Stimulated activated CD8-positive, alpha-beta memory T cell treated with anti-CD3 and anti-CD28 coated beads, Interleukin-7, amount 100 ng/mL, for 48 hours (primary cell): ENCODE measurements around the gene TAOK3.
"Not testable (repeated sequence)": the region's sequence is repeated elsewhere in the genome, so short reads cannot be mapped to it uniquely, and the experiment has no call there.

Experiments
- DNase-seq, 2 donors: peaks; one replicate each; pipeline ENCODE4 v3.0.0-alpha.2; 2020; ENCODE audit warnings: low read depth in 1 of 2; ENCODE audit errors: extremely low read depth in 1 of 2

The TAOK3 gene

DNA sequence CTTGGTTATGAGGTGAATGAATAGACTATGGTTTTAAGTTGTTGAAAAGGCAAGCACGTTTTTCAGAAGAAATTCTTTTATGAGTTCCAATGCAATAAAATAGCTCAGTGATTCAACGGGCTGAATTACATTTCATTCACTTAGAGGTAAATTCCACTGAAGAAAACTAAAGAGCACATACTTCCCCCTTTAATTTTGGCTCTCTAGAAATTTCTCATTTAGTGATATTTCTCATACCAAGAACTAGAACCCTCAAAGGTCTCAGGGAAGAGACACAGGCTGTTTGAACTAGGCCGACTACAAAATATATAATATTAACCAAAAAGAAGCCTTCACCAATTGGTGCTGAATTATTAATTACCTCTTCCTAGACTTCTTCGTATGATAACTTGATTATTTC lies 68.6 kb downstream of the TAOK3 start:
- DNase-seq: no peak

- DNase-seq: no peak
These were observed 70.7 kb downstream of the TAOK3 start for GRCh38 chr12:118302053-118302452.

DNA sequence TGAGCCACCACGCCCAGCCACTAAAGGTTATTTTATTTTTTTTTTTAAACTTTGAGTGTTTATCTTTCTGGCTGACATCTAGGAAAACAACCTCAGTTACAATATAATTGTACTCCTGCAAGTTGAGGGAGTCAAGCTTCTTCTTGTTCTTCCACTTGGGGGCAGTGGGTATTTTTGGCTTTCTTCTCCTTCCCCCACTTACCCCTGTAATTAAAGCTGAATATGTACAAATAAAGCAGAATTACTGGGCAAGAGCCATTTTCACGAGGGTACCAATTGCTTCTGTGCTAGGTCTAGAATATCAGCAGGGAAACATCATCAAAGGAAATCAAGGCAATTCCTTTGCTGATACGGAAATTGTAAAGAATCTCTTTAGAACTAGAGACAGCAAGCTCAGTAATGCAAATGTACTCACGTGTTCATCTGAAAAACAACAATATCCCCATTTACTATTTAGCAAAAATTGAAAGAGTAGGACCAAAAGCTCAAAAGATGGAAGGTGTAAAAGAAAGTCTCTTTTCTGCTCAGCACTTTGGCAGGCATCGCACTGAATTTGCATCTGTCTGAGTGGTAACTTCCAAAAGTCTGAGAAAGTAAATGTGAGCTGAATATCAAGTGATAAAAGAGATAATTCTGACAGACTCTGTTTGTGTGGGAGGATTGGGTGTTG lies 72.8 kb downstream of the TAOK3 start:
- no peak for DNase-seq

DNA sequence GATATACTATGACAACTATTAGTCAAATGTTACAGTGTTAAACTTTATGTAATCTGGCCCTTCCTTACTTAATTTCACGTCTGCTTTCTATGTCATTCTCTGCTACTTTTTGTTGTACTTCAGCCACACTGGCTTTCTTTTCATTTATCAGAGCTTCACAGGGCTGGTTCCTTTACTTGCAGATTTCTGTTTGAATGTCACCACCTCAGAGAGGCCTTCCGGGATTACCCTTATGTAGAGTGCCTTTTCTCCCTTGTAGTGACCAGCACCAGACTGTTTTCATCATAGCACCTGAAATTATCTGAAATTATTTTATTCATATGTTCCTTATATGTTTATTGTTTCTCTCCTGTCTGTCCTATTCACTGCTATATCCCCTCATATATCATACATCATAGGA lies 75.4 kb downstream of the TAOK3 start:
- no peak for DNase-seq

- DNase-seq: no peak
These were observed 79.9 kb downstream of the TAOK3 start for GRCh38 chr12:118292836-118293235.

GRCh38 chr12:118290130-118290529 lies 82.6 kb downstream of the TAOK3 start:
- DNase-seq: no peak

- no peak for DNase-seq
These were observed 84.5 kb downstream of the TAOK3 start for GRCh38 chr12:118288174-118288573.

- no peak for DNase-seq
These were observed 85.0 kb downstream of the TAOK3 start for GRCh38 chr12:118287728-118288127.

GRCh38 chr12:118282767-118283166 lies 89.9 kb downstream of the TAOK3 start:
- DNase-seq: no peak

GRCh38 chr12:118278288-118278687 lies 94.4 kb downstream of the TAOK3 start:
- not testable (repeated sequence) for DNase-seq

- no peak for DNase-seq
These were observed 98.6 kb downstream of the TAOK3 start for GRCh38 chr12:118274066-118274465.

- DNase-seq: no peak
These were observed 100.8 kb downstream of the TAOK3 start for GRCh38 chr12:118271770-118272417.

GRCh38 chr12:118271183-118271582 lies 101.5 kb downstream of the TAOK3 start:
- DNase-seq: no peak

GRCh38 chr12:118269806-118270205 lies 102.9 kb downstream of the TAOK3 start:
- DNase-seq: no peak

DNA sequence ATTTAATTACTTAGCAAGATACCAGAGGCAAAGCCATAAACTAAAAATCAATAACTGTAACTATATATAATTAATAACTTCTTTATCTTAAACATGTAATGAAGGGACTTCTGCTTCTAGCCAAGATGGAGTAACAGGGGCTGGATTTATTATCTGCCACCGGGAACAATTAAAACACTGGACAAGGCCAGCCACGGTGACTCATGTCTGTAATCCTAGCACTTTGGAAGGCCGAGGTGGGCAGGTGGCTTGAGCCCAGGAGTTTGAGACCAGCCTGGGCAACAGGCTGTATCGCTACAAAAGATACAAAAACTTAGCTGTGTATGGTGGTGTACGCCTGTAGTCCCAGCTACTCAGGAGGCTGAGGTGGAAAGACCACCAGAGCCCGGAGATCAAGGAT lies 113.6 kb downstream of the TAOK3 start:
- no peak for DNase-seq

- DNase-seq: no peak
These were observed 116.4 kb downstream of the TAOK3 start for GRCh38 chr12:118256352-118256751.

DNA sequence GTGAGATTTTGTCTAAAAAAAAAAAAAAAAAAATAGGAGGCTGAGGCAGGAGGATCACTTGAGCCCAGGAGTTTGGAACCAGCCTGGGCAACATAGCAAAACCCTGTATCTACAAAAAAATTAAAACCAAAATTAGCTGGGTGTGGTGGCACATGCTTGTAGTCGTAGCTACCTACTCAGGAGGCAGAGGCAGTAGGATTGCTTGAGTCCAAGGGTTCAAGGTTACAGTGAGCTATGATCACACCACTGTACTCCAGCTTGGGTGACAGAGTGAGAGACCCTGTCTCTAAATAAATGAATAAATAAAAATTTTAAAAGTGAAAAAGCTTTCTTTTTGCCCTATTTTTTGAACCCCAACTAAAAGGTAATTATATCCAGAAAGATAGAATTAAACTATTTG lies 123.2 kb downstream of the TAOK3 start:
- DNase-seq: no peak

DNA sequence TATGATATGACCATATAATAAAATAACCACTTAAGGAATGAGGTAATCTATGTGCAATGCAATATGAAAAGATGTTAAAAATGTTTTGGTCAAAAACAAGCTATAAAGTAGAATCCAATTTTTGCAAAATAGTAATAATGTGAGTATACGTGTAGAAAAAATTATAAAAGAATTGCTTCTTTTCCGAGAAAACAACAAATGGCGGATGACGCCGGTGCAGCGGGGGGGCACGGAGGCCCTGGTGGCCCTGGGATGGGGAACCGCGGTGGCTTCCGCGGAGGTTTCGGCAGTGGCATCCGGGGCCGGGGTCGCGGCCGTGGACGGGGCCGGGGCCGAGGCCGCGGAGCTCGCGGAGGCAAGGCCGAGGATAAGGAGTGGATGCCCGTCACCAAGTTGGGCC lies 126.8 kb downstream of the TAOK3 start:
- DNase-seq: not testable (repeated sequence)

DNA sequence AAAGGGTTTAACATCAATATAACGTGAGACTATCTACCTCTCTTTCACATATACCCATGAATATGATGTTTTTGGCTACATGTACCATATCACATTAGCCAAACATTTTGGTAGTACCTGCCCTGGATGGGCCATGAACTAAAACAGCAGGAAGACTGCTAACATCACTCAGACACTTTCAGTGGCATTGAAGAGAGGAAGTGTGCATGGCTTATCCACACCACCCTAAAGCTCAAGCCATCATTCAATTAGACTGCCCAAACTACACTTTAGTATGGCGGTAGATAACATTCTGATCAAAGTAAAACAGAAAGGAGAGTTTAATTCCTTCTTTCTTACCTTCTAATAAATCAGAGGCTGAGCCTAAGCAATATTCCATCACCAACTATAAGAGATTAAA lies 133.8 kb downstream of the TAOK3 start:
- no peak for DNase-seq

DNA sequence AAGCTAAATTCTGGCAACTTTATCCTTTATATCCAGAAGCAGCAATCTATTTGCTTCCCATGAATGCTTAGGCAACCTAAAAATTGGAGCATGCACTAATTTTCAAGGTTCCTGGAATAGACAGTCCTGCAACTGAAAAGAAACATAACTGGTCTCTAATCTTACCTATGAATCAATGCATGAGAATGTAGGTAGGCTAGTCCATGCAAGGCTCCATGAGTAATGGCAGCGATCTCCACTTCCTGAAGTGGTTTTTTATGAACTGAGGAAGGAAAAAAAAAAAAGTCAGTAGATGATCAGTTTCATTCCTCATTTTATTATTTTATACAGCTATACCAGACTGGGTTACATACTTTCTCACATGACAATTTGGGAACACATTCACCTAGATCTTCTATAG lies 134.8 kb downstream of the TAOK3 start:
- DNase-seq: no peak

- DNase-seq: no peak
These were observed 135.5 kb downstream of the TAOK3 start for GRCh38 chr12:118237052-118237665.

GRCh38 chr12:118220702-118221101 lies 152.0 kb downstream of the TAOK3 start:
- no peak for DNase-seq
